Esophagus muscularis mucosa (tissue), 3 donors: ENCODE results near the gene SEC61G.

Experiments
- CTCF ChIP-seq, 3 experiments: fragments of 200-600 bp in 2 of 3; fragments of 450-650 bp in 1 of 3; sonication (generic) in 2 of 3; IDR thresholded peaks; one replicate each; pipeline ENCODE4 v1.5.1; 2017 to 2019; ENCODE audit warnings: antibody characterized with exemption in 3 of 3, mild to moderate bottlenecking in 2 of 3, moderate library complexity in 1 of 3
- EP300 ChIP-seq: sonication (generic); formaldehyde crosslinking; IDR thresholded peaks from one replicate; pipeline ENCODE4 v1.6.1; 2017; ENCODE audit warnings: antibody characterized with exemption

GRCh38 chr7:54782829-54783228 lies 23.8 kb upstream of the SEC61G start:
- TF ChIP-seq CTCF (IDR thresholded peaks at IDR 0.05) (no peak), EP300 (no peak)
